ENCODE data around the gene JPT1. TPM values are rescaled to one million over a fixed set of nuclear protein-coding genes. Genes with fewer than 3 reads are reported as not detected.

The JPT1 gene
- total and polyA plus RNA-seq, 7 donors: 50.1 to 232 (median 92.6) TPM

DNA sequence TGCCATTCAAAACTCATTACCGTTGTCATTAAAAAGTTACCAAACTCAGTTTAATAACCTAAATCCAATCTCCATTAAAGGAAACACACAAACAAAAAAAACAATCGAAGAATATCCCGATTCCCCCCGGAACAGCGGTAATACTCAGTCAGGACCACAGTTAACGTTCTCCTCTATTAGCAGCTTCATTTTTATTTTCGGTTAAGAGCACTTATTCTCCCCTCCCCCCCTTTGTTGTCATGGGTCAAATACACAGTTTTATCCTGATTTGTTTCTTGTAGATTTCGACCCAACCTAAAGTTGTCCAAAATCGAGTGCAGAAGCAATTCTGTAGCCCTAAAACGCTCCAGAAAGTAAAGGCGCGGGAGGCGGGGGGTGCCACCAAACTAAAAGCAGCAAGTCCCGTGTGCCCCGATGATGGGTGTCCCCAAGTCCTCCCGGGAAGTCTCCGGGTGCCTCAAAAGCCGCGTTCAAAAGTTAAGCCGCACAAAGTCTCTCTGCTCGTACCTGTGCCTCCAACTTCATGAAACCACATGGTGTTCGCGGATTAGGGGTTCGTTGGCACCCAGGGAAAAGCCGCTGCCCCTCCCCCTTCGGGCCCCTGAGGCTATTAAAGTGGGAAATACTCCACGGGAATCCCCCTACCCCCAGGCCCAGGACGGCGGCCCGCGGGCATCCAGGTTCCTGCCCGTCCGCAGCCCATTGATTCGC lies 27.5 kb upstream of the JPT1 start:
- H3K4me1 ChIP-seq: peaks cover 21% of the 10 kb centered on the region
- TF ChIP-seq, protein P1, sequence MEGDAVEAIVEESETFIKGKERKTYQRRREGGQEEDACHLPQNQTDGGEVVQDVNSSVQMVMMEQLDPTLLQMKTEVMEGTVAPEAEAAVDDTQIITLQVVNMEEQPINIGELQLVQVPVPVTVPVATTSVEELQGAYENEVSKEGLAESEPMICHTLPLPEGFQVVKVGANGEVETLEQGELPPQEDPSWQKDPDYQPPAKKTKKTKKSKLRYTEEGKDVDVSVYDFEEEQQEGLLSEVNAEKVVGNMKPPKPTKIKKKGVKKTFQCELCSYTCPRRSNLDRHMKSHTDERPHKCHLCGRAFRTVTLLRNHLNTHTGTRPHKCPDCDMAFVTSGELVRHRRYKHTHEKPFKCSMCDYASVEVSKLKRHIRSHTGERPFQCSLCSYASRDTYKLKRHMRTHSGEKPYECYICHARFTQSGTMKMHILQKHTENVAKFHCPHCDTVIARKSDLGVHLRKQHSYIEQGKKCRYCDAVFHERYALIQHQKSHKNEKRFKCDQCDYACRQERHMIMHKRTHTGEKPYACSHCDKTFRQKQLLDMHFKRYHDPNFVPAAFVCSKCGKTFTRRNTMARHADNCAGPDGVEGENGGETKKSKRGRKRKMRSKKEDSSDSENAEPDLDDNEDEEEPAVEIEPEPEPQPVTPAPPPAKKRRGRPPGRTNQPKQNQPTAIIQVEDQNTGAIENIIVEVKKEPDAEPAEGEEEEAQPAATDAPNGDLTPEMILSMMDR (IDR thresholded peaks at IDR 0.05): no peak
- H3K4me3 ChIP-seq: peak overlapping the region; percentile 99
- H3K36me3 ChIP-seq (ENCODE audit: insufficient read depth in 1 of 2, low read depth in 1 of 2): peaks cover 0 to 36% of the 10 kb centered on the region in 2 donors
- WGBS, 3 donors: 0% methylated on average over 33 to 34 of the region's 34 CpGs
- no peaks in the 10 kb centered on the region for H3K9me3 ChIP-seq
- H3K27me3 ChIP-seq (ENCODE audit: insufficient read depth in 3 of 3, low read length in 2 of 3): no peaks in the 10 kb centered on the region
- DNase-seq: peak in 1 of 2 donors; percentile 33
- H3K27ac ChIP-seq: peak overlapping the region; percentile 99
- intact Hi-C loops (cut with DNase I): loop anchor here in 1 of 2 donors (5.0 kb wide), 1 partner anchor 49 kb away; the partner anchor contains the start of gene NT5C
- peak in 1 of 4 donors; percentile 3 for ATAC-seq

DNA sequence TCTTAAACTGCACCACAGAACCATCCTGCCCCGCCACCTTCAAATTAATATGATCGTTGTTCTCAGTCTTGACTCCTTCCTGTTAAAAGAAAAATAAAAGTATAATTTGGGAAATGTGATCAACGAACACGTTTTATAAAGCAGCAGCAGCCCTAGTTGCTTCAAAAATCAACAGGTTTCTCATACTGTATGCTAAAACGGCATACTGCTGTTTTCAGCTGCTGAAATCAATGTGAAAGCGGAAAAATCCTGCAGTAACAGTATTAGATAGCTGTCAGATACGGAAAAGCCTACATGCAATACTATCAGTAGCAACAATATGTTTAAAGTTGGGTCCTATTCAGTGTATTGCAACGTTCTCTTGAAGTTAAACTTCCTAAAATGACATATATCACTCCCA lies 26.8 kb upstream of the JPT1 start:
- no peaks in the 10 kb centered on the region for H3K27me3 ChIP-seq (ENCODE audit: insufficient read depth in 3 of 3, low read length in 2 of 3)
- ATAC-seq: no peak
- intact Hi-C loops (cut with DNase I): loop anchor here in 1 of 2 donors (5.0 kb wide), 1 partner anchor 49 kb away; the partner anchor contains the start of gene NT5C
- TF ChIP-seq, protein P1 (IDR thresholded peaks at IDR 0.05): no peak
- peaks cover 0 to 43% of the 10 kb centered on the region in 2 donors for H3K36me3 ChIP-seq (ENCODE audit: insufficient read depth in 1 of 2, low read depth in 1 of 2)
- no peak overlapping the region for H3K27ac ChIP-seq
- peak overlapping the region; percentile 99 for H3K4me3 ChIP-seq
- 9 to 16% (median 10%) methylated on average over 8 of the region's 8 CpGs for WGBS, 3 donors
- no peak for DNase-seq
- H3K4me1 ChIP-seq: peaks cover 21% of the 10 kb centered on the region
- H3K9me3 ChIP-seq: no peaks in the 10 kb centered on the region

DNA sequence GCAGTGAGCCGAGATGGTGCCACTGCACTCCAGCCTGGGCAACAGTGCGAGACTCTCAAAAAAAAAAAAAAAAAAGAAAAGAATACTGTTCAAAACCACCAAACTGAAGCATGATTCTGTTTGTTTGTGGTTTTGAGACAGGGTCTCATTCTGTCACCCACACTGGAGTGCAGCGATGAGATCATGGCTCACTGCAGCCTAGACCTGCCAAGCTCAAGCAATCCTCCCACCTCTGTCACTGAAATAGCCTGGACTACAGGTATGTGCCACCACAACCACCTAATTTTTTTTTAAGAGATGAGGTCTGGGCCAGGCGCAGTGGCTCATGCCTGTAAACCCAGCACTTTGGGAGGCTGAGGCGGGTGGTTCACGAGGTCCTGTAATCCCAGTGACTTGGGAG lies 24.1 kb upstream of the JPT1 start:
- Histone ChIP-seq H3K4me1 (peaks cover 21% of the 10 kb centered on the region), H3K4me3 (no peak overlapping the region), H3K36me3 (ENCODE audit: insufficient read depth in 1 of 2, low read depth in 1 of 2) (peaks cover 11 to 69% of the 10 kb centered on the region in 2 donors), H3K9me3 (no peaks in the 10 kb centered on the region), H3K27me3 (ENCODE audit: insufficient read depth in 3 of 3, low read length in 2 of 3) (no peaks in the 10 kb centered on the region), H3K27ac (no peak overlapping the region)
- intact Hi-C loops (cut with DNase I): loop anchor here in 1 of 2 donors (5.0 to 10.0 kb wide), 2 partner anchors 66 to 214 kb away; no protein-coding TSS in a partner anchor
- DNase-seq: no peak
- TF ChIP-seq, protein P1 (IDR thresholded peaks at IDR 0.05): no peak
- WGBS, 3 donors: 93 to 94% (median 93%) methylated on average over 6 of the region's 6 CpGs
- ATAC-seq: no peak

DNA sequence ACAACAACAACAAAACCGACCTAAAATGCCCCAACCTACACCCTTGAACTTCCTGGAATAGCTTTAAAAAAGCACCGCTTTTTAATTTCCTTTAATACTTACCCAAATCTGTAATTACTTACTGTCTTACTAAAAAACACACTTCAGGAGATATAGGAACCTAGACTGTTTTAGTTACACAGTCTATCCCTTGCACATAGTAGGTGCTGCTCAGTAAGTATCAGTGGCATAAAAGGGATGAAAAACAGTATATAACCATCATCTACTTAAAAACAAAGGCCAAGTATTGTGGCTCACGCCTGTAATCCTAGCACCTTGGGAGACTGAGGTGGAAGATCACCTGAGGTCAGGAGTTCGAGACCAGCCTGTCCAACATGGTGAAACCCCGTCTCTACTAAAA lies 22.3 kb upstream of the JPT1 start:
- Histone ChIP-seq H3K36me3 (ENCODE audit: insufficient read depth in 1 of 2, low read depth in 1 of 2) (peaks cover 15 to 88% of the 10 kb centered on the region in 2 donors), H3K4me3 (no peak overlapping the region), H3K27ac (no peak overlapping the region), H3K4me1 (peaks cover 18% of the 10 kb centered on the region), H3K9me3 (no peaks in the 10 kb centered on the region), H3K27me3 (ENCODE audit: insufficient read depth in 3 of 3, low read length in 2 of 3) (no peaks in the 10 kb centered on the region)
- no peak for DNase-seq
- intact Hi-C loops (cut with DNase I): loop anchor here in 1 of 2 donors (5.0 to 10.0 kb wide), 2 partner anchors 64 to 212 kb away; no protein-coding TSS in a partner anchor
- WGBS, 3 donors: 89 to 94% (median 91%) methylated on average over 5 of the region's 5 CpGs
- ATAC-seq: no peak
- TF ChIP-seq, protein P1 (IDR thresholded peaks at IDR 0.05): no peak

Measured in psoas muscle (tissue), 8 donors.